MM.1S (cell line): ENCODE measurements around the gene ARMC12.

Source experiments
- EZH2 ChIP-seq: fragments of 300-600 bp; sonication (generic); optimal IDR thresholded peaks from 2 replicates; pipeline ENCODE3; 2017; ENCODE audit warnings: low read depth, mild to moderate bottlenecking, antibody characterized with exemption, low read length, mixed read lengths
- TF ChIP-seq, protein P1 (sequence below): fragments of 300-600 bp; sonication (generic); IDR thresholded peaks from 2 replicates; pipeline ENCODE4 v1.5.1; 2016; ENCODE audit warnings: antibody characterized with exemption, low read length, mixed read lengths

DNA sequence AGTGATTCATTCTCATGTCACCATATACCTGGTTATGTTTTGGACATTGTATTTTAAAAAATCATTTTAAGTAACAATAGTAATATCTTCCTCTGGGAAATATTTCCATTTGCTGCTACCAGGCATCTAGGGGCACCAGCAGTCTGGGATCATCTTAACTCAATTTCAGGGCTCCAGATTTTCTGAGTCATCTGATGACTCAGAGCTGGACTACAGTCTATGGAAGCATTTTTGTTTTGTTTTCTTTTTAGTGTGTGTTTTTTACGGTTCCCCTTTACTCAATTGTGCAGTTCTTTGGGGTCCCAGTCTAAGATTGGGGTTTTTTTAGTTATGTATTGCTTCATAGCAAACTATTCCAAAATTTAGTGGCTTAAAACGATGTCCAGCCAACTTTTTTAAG, 42.4 kb upstream of the ARMC12 start:
- TF ChIP-seq, protein P1, sequence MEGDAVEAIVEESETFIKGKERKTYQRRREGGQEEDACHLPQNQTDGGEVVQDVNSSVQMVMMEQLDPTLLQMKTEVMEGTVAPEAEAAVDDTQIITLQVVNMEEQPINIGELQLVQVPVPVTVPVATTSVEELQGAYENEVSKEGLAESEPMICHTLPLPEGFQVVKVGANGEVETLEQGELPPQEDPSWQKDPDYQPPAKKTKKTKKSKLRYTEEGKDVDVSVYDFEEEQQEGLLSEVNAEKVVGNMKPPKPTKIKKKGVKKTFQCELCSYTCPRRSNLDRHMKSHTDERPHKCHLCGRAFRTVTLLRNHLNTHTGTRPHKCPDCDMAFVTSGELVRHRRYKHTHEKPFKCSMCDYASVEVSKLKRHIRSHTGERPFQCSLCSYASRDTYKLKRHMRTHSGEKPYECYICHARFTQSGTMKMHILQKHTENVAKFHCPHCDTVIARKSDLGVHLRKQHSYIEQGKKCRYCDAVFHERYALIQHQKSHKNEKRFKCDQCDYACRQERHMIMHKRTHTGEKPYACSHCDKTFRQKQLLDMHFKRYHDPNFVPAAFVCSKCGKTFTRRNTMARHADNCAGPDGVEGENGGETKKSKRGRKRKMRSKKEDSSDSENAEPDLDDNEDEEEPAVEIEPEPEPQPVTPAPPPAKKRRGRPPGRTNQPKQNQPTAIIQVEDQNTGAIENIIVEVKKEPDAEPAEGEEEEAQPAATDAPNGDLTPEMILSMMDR, result no peak
- no peak for TF ChIP-seq EZH2
